OCI-M2 (cell line): ENCODE measurements around the gene TRABD2B.

Experiments
- DNase-seq: peaks from one replicate; lab custom pipeline; 2025; ENCODE audit not compliant: unreplicated experiment; lab: John Stamatoyannopoulos, UW

TRABD2B gene

DNA sequence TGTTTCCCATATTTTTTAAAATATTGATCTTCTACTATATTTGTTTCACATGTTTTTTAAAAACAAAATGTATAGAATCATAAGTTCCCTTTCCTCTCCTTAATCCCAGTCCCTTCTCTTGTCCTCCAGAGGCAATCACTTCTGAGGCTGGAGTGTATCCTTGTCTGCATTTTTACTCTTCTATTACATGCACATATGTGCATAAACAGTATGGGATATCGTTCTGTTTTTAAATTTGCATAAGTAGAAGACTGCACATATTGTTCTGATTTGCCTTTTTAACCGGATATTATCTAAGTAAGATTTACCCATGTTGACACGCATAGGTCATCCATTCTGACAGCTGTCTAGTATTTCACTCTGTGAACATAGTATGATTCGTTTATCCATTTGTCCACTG lies 142.0 kb downstream of the TRABD2B start:
- no peak for DNase-seq

DNA sequence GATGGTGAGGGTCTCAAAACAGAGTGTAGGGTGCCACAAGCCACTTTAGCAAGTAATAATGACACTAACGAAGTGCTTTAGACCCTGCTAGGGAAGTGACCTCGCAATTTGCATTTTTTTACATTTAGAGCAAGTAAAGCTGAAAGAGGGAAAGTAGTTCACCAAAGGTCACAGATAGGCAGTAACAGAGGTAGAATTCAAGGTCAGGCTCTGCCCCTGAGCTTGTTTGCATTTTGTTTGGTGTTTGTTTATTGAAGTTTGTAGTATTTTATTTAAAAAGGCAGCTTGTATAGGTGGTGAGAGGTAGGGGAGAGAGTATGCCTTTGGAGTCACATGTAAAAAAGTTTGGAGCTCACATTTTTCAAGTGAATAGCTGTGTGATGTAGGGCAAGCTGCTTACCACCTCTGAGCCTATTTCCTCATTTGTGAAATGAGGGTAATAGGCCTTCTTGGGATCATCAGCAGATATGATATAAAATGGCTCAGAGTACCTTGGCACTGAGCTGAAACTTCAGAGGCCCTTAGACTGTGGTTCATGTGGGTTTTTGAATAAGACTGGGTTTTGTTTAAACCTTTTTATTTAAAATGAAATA lies 142.5 kb downstream of the TRABD2B start:
- no peak for DNase-seq

- DNase-seq: no peak
Measured at GRCh38 chr1:47853852-47854251, 143.3 kb downstream of the TRABD2B start.

DNA sequence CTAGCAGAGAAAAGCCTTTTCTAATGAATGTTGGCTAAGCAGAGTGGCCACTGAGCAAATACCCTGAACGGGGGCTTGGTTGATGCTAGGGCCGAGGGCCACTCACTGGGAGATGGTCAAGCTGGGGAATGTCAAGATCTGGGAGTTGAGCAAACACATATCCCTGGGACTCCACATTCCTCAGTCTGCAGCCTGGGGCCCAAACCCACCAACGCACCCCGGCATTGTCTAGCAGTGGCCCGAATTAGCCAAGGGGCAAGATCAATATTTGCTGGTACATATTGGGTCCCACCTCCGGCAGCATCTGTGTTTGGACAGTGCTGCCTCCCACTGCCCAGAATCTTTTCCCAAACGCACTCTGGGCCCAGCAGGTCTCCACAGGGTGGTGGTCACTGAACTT lies 144.1 kb downstream of the TRABD2B start:
- DNase-seq: no peak

GRCh38 chr1:47852006-47852718 lies 145.0 kb downstream of the TRABD2B start:
- DNase-seq: no peak

GRCh38 chr1:47850451-47850850 lies 146.7 kb downstream of the TRABD2B start:
- no peak for DNase-seq

DNA sequence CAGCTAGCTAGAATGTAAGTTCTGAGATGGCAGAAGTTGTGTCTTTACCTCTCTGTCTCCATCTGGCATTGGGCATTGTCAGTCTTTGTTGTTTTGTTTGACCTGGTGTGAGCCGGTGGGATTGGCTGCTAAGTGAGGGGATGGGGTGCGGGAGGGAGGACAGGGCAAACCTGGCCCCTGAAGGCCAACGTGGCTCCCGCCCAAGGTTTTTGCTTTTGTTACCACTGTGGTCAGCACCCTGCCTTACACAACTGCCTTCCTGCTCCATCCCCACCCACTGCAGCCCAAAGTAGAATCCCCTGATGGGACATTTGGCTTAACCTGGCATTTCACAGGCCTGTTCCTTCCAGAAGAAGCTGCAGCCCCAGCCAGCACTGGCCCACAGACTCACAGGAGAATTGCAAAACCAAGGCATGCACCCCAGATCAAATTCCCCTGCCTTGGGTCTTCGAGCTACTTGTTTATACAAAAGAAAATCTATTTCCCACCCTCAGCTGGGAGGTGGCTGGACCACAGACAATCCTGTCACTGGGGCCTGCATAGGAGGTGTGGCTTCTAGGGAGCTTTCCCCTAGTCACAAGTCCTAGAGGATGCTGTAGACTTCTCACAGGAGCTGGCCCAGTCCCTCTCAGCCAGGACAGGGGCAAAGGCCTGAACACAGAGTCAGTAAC lies 147.5 kb downstream of the TRABD2B start:
- DNase-seq: no peak

DNA sequence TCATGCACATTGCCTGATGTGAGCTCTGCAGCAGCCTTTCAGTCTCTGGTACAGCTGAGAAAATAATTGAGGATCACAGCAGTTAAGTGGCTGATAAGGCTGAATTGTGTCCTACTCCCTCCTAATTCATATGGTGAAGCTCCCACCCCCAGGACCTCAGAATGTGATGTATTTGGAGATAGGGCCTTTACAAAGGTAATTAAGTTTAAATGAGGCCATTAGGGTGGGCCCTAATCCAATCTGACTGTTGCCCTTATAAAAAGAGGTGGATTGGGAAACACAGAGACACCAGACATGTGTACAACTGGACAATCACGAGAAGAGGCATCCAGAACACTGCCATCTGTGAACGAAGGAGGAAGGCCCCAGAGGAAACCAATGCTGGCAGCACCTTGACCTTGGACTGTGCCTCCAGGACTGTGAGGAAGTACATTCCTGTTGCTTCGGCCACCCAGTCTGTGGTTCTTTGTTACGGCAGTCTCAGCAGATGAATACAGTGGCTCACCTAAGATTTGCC lies 148.1 kb downstream of the TRABD2B start:
- no peak for DNase-seq

DNA sequence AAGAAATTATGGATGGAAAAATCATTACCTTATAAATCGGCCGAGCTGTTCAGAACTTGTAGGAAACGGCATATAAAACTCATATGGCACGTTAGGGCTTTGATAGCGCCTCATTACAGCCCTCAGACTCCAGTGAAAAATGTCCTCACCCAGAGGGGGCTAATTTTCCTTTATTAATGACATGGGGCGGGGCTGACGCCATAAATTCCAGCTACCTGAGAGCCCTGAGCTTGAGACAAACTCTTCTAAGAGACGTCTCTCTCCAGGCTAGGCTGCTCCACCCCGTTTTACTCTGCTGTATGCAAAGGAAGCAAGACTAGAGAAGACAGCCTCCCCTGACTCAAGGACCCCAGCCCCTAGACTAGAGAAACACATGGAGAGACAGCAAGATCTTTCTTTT lies 149.4 kb downstream of the TRABD2B start:
- DNase-seq: no peak

DNA sequence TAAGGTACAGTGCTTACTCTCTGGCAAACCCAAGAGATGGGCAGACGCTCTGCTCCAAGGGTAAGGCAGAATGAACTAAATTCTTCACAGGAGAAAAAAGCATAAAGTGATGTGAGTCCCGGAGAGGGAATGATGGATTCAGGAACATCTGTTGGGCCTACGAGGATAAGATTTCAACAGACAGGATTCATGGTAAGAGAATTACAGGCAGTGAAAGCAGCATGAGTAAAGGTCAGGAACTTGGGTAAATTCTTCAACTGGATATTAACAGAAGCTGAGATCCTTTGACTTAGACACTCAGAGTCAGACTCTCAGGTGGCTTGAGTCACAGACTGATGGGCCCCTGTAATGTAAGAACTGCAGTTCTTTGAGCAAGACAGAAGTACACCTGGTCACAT lies 152.6 kb downstream of the TRABD2B start:
- DNase-seq: no peak

GRCh38 chr1:47843781-47844557 lies 153.2 kb downstream of the TRABD2B start:
- DNase-seq: no peak

DNA sequence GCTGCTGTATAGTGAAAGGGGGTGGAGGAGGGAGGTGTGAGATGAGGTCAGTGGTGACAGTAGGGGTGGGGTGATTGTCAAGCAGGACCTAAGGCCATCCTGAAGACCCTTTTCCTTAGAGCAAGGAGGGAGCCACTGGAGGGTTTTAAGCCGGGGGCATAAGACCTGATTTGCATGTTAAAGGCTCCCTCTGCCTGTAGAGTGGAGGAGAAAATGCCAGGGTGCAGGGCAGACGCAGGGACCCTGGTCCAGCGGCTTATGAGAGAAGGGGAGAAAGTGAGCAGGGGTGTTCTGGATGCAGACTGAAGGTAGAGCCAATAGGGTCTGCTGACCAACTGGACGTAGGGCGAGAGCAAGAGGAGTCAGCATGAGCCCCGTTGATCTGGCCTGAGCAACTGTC lies 154.1 kb downstream of the TRABD2B start:
- no peak for DNase-seq

DNA sequence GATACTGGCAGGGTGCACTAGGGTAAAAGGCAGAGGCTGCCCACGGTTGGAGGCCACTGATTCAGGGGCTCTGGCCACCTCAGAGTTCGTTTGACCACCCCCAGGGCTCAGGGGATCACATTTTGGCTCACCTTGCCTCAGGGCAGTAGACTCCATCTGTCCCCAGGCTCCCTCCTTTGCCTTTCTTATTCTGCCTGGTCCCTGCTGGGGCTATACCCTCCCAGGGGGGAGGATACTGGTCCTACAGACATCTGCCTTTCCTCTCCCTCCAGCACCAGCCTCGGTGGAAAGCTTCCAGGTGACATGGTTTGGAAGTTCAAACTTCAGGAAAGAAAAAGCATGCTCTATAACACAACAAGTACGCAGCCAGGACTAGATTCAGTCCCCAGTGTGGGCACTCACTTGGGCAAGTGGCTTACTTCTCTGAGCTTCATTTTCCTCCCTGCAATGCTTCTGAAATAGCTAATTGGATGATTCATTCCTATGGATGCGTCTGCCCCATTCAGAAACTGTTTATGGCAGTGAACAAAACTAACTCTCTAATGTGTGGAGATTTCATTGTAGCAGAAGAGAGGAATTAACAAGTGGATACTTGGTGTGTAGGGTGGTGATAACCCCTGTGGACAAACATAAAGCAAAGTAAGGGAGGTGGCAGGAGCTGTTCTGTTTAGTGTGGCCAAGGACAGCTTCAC lies 154.8 kb downstream of the TRABD2B start:
- no peak for DNase-seq

GRCh38 chr1:47841356-47841755 lies 155.8 kb downstream of the TRABD2B start:
- DNase-seq: no peak

GRCh38 chr1:47840393-47841190 lies 156.6 kb downstream of the TRABD2B start:
- DNase-seq: no peak

GRCh38 chr1:47839433-47839760 lies 157.8 kb downstream of the TRABD2B start:
- no peak for DNase-seq

DNA sequence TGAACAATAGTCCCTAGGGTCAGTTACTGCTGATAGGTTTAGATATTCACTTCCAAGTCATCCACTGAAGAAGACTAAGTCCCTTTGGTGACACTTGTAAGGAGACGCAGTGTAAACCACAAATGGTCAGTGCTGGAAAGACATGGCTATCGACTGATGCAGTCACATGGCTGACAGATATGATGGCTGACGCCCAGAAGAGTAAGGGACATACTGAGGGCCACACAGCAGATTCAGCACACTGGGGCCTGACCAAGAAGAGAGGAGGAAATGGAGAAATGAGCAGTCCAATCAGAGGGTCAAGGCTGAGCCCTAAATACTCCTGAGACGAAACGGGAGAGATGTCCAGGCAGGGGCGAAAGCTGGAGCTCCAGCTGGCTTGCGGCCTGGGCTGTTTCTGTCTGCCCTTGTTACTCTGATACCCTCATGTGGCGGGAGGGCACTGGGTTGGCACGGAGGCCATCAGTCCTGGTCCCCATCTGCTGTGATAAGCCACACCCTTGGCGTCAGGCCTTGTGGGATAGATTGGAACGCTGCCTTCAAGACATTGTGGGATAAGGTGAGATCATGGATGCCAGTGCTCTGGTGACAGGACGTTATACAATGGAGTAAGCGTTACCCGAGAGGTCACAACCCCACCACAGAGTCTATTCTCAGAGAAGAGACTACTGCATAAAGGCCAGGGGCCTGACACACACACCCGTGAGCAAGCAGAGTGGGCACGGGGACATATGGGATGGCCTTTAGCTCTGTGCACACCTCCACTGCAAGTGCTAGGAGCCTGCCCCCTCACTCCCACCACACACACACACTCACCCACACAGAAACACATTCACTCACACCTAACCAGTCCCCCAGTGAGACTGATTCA lies 158.4 kb downstream of the TRABD2B start:
- no peak for DNase-seq

DNA sequence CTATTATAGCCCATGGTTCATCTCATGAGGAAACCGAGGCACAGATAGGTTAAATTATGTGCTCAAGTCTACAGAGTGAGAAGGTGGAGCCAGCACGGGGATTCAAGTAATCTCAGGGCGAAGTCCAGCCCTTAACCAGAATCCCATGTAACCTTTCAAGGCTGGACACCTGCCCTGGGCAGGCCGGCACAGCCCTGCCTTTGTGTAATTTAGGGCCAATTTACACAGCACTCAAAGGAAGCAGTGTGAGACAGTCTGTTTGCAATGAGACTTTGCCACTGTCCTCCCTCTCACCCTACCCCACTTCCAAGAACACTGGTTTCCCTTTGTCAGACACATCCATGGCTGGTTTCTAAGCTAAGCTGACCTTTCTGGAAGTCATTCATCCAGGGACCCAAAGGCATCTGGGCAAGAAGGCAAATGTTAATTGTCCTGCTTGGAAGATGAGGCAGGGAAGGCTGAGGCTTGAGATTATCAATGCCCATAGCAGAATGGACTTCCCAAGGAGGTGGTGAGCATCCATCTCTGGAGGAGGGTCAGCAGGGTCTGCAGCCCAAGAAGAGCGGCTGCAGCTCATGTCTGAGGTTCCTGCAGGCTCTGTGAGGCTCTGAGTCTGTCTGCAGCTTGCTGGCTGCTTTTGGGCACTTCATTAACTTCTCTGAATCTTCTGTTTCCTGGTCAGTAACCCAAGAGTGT lies 159.2 kb downstream of the TRABD2B start:
- DNase-seq: no peak
